ENCODE results near the gene PCDH1. TPM values are rescaled to one million over a fixed set of nuclear protein-coding genes. Genes with fewer than 3 reads are reported as not detected.

Gene PCDH1
- total RNA-seq, 2 experiments from 2014 or later, result not detected

Other genes starting within 250 kb of the PCDH1 start
- 10 to 100 TPM; 88.1 to 91.8 TPM for gene HDAC3, start 241.6 kb downstream of the PCDH1 start, total RNA-seq
- 10 to 100 TPM; 36.9 to 37.1 TPM for gene RELL2, start 241.4 kb downstream of the PCDH1 start, total RNA-seq
- 10 to 100 TPM; 46.9 to 47.8 TPM for gene FCHSD1, start 227.0 kb downstream of the PCDH1 start, total RNA-seq
- gene ARAP3, start 196.2 kb downstream of the PCDH1 start, total RNA-seq, result 1 to 10 TPM; 8.5 to 8.8 TPM
- 10 to 100 TPM; 65.7 to 65.8 TPM for gene DELE1, start 45.5 kb upstream of the PCDH1 start, total RNA-seq
- under 1 TPM; 0.26 to 0.29 TPM for gene PCDH12, start 79.8 kb upstream of the PCDH1 start, total RNA-seq
- gene RNF14, start 90.7 kb upstream of the PCDH1 start, total RNA-seq, result 10 to 100 TPM; 22.2 to 26.0 TPM
- gene GNPDA1, start 134.6 kb upstream of the PCDH1 start, total RNA-seq, result 10 to 100 TPM; 34.9 to 41.0 TPM
- gene NDFIP1, start 230.4 kb upstream of the PCDH1 start, total RNA-seq, result 10 to 100 TPM; 47.2 TPM